Testis (tissue), 3 donors: ENCODE measurements around the gene NRCAM. TPM values are rescaled to one million over a fixed set of nuclear protein-coding genes. Genes with fewer than 3 reads are reported as not detected.
"Not testable (repeated sequence)": the region's sequence is repeated elsewhere in the genome, so short reads cannot be mapped to it uniquely, and the experiment has no call there.

Experiments used
- DNase-seq: peaks from one replicate; pipeline ENCODE4 v3.0.0-alpha.2; 2019
- H3K27ac ChIP-seq, 2 donors: fragments of 200-600 bp; sonication (generic); one replicate each; pipeline ENCODE4 v1.5.1; 2019
- H3K27me3 ChIP-seq: fragments of 200-600 bp; sonication (generic); one replicate; pipeline ENCODE4 v1.5.1; 2019
- H3K36me3 ChIP-seq: fragments of 200-600 bp; sonication (generic); one replicate; pipeline ENCODE4 v1.5.1; 2017; ENCODE audit warnings: low read depth; ENCODE audit errors: missing control alignments
- H3K4me1 ChIP-seq: fragments of 200-600 bp; sonication (generic); one replicate; pipeline ENCODE4 v1.5.1; 2019
- H3K4me3 ChIP-seq, 2 donors: fragments of 200-600 bp; sonication (generic); one replicate each; pipeline ENCODE4 v1.5.1; 2017 to 2019
- H3K9me3 ChIP-seq: fragments of 200-600 bp; sonication (generic); one replicate; pipeline ENCODE4 v1.5.1; 2017
- POLR2A ChIP-seq: fragments of 450-650 bp; IDR thresholded peaks from one replicate; pipeline ENCODE4 v1.6.1; 2017; ENCODE audit warnings: antibody characterized with exemption, mild to moderate bottlenecking, moderate library complexity
- WGBS, 2 donors: methylation state at CpG; one replicate each; pipeline ENCODE4 v1.1.5; 2018; 5-methylcytosine and 5-hydroxymethylcytosine counted together
- intact Hi-C: fragments of 100-400 bp; cut with DNase I; formaldehyde crosslinking; loops from one replicate; pipeline ENCODE4 v1.15.1; 2023; ENCODE audit warnings: low total_unique reads
- polyA plus RNA-seq: library from polyadenylated mRNA; stranded (reverse); fragments of 350-450 nt; fragmentation: Illumina TruSeq; extraction: RNeasy Lipid Tissue Mini Kit (QIAGEN cat#74804); gene quantifications from one replicate; pipeline ENCODE4 v1.2.3, GENCODE V29; 2014; ENCODE audit warnings: low read depth, low replicate concordance; ENCODE audit not compliant: insufficient read depth
- total RNA-seq, 2 donors: library from RNA; depleted of rRNA; stranded (reverse); fragments of >200 nt; gene quantifications; one replicate each; pipeline ENCODE4 v1.2.3, GENCODE V29; 2016
- TF ChIP-seq, protein P1 (sequence below), 3 experiments: fragments of 450-650 bp in 2 of 3; fragments of 200-600 bp in 1 of 3; sonication (generic) in 1 of 3; IDR thresholded peaks; one replicate each; pipeline ENCODE4 v1.5.1; 2016 to 2019; ENCODE audit warnings: antibody characterized with exemption in 3 of 3, mild to moderate bottlenecking in 2 of 3, moderate library complexity in 1 of 3

The NRCAM gene
- total and polyA plus RNA-seq, 3 donors from 2014 or later, result 7.4 to 11.4 (median 7.6) TPM

DNA sequence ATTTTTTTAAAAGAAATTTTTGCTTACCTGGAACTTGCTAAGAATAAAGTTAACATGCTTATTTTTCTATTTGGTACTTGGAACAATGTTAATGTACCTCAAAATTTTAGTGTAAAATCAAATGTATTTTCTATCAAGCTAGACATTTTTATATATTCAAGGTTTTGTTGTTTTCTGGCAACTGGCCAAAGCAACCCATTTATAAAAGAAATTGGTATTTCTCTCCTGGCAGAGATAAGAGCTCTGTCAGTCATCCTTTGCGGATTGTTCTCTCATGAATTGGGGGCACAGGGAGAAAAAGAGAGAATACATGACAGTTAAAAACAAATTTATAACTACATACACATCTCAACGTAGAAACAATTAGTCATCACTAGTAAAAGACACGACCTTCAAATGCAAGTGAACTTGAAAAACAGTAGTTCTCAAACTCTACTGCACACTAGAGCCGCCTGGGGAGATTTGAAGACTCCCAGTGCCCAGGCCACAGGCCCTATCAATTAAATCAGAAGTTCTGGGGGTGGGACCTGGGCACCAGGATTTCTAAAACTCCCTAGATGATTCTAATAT is 173.7 kb downstream of the NRCAM start:
- no peaks in the 10 kb centered on the region for H3K27me3 ChIP-seq
- intact Hi-C loops, result no loop called here
- H3K36me3 ChIP-seq, result no peaks in the 10 kb centered on the region
- no peak for DNase-seq
- WGBS, 2 donors, result 36 to 42% methylated on average over 4 of the region's 4 CpGs
- H3K4me1 ChIP-seq, result no peaks in the 10 kb centered on the region
- H3K27ac ChIP-seq, result no peak overlapping the region
- H3K4me3 ChIP-seq, result no peak overlapping the region
- no peak for TF ChIP-seq POLR2A
- TF ChIP-seq, protein P1, sequence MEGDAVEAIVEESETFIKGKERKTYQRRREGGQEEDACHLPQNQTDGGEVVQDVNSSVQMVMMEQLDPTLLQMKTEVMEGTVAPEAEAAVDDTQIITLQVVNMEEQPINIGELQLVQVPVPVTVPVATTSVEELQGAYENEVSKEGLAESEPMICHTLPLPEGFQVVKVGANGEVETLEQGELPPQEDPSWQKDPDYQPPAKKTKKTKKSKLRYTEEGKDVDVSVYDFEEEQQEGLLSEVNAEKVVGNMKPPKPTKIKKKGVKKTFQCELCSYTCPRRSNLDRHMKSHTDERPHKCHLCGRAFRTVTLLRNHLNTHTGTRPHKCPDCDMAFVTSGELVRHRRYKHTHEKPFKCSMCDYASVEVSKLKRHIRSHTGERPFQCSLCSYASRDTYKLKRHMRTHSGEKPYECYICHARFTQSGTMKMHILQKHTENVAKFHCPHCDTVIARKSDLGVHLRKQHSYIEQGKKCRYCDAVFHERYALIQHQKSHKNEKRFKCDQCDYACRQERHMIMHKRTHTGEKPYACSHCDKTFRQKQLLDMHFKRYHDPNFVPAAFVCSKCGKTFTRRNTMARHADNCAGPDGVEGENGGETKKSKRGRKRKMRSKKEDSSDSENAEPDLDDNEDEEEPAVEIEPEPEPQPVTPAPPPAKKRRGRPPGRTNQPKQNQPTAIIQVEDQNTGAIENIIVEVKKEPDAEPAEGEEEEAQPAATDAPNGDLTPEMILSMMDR (IDR thresholded peaks at IDR 0.05), result no peak
- no peaks in the 10 kb centered on the region for H3K9me3 ChIP-seq

DNA sequence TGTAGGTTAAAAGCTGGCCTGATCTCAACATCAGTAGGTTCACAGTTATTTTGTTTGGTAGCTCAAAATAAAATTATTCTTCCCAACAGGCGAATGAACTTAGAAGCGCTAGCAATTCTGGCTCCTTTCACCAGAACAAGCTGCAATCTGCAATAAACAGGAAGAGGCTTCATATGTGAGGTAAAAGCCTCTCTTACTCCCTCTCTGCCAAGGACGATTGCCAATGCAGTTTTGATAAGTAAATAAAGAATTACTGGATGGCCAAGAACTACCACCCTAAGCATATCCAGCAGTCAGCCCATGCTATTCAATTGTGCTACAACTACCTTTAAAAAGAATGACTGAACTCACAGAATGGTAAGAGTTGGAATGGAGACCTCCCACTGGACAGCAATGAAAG is 176.1 kb downstream of the NRCAM start:
- intact Hi-C loops, result no loop called here
- no peak for DNase-seq
- H3K27ac ChIP-seq, result no peak overlapping the region

DNA sequence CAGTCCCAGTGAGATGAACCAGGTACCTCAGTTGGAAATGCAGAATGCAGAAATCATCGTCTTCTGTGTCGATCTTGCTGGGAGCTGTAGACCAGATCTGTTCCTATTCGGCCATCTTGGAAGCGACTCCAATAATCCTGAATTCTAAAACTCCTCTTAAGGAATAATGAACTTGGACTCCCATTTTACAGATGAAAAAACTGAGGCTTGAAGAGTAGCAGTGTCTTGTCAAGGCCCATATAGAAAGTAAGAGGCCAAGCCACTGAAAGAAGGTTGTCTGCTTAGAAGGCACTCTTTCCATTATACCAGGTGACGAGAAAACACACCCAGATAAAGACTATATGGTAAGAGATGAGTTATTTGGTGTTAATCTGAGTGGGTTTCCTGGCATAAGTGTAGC is 177.5 kb downstream of the NRCAM start:
- H3K4me3 ChIP-seq, result no peak overlapping the region
- no peak overlapping the region for H3K27ac ChIP-seq
- intact Hi-C loops, result no loop called here
- 96 to 97% methylated on average over 5 of the region's 5 CpGs for WGBS, 2 donors
- H3K9me3 ChIP-seq, result no peaks in the 10 kb centered on the region
- no peaks in the 10 kb centered on the region for H3K36me3 ChIP-seq
- no peaks in the 10 kb centered on the region for H3K4me1 ChIP-seq
- DNase-seq, result no peak
- TF ChIP-seq POLR2A, result no peak
- TF ChIP-seq, protein P1 (IDR thresholded peaks at IDR 0.05), result no peak
- H3K27me3 ChIP-seq, result no peaks in the 10 kb centered on the region

More for the DNA sequence above, 176.1 kb downstream of the NRCAM start:
- Histone ChIP-seq H3K36me3 (no peaks in the 10 kb centered on the region), H3K4me1 (no peaks in the 10 kb centered on the region), H3K27me3 (no peaks in the 10 kb centered on the region), H3K9me3 (no peaks in the 10 kb centered on the region), H3K4me3 (no peak overlapping the region)
- TF ChIP-seq POLR2A, result no peak
- TF ChIP-seq, protein P1 (IDR thresholded peaks at IDR 0.05), result no peak
- WGBS, 2 donors, result 28 to 31% methylated on average over 3 of the region's 3 CpGs

DNA sequence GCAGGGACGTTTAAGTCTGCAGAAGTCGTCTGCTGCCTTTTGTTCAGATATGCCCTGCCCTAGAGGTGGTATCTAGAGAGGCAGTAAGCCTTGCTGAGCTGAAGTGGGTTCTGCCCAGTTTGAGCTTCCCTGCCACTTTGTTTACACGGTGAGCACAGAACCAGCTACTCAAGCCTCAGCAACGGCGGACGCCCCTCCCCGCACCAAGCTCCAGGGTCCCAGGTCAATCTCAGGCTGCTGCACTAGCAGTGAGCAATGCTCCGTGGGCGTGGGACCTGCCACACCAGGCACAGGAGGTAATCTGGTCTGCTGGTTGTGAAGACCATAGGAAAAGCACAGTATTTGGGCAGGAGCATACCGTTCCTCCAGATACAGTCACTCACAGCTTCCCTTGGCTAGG is 178.0 kb downstream of the NRCAM start:
- no peaks in the 10 kb centered on the region for H3K27me3 ChIP-seq
- no peaks in the 10 kb centered on the region for H3K36me3 ChIP-seq
- TF ChIP-seq POLR2A, result no peak
- TF ChIP-seq, protein P1 (IDR thresholded peaks at IDR 0.05), result no peak
- WGBS, 2 donors, result 92 to 94% methylated on average over 7 to 10 of the region's 10 CpGs
- no peaks in the 10 kb centered on the region for H3K9me3 ChIP-seq
- intact Hi-C loops, result no loop called here
- DNase-seq, result no peak
- no peaks in the 10 kb centered on the region for H3K4me1 ChIP-seq
- H3K27ac ChIP-seq, result no peak overlapping the region
- no peak overlapping the region for H3K4me3 ChIP-seq

DNA sequence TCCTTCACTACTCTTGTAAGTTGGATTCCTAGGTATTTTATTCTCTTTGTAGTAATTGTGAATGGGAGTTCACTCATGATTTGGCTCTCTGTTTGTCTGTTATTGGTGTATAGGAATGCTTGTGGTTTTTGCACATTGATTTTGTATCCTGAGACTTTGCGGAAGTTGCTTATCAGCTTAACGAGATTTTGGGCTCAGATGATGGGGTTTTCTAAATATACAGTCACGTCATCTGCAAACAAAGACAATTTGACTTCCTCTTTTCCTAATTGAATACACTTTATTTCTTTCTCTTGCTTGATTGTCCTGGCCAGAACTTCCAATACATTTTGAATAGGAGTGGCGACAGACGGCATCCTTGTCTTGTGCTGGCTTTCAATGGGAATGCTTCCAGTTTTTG is 181.8 kb downstream of the NRCAM start:
- WGBS, 2 donors, result 88 to 93% methylated on average over 5 of the region's 5 CpGs
- H3K4me3 ChIP-seq, intact Hi-C loops, H3K4me1 ChIP-seq, H3K27ac ChIP-seq, H3K36me3 ChIP-seq, H3K9me3 ChIP-seq, H3K27me3 ChIP-seq, DNase-seq: not testable (repeated sequence)

DNA sequence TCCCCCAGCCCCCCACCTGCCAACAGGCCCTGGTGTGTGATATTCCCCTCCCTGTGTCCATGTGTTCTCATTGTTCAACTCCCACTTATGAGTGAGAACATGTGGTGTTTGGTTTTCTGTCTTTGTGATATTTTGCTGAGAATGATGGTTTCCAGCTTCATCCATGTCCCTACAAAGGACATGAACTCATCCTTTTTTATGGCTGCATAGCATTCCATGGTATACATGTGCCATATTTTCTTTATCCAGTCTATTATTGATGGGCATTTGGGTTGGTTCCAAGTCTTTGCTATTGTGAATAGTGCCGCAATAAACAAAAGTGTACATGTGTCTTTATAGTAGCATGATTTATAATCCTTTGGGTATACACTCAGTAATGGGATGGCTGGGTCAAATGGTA is 183.3 kb downstream of the NRCAM start:
- H3K27ac ChIP-seq, intact Hi-C loops, DNase-seq, H3K4me3 ChIP-seq, H3K36me3 ChIP-seq, H3K4me1 ChIP-seq, H3K9me3 ChIP-seq, H3K27me3 ChIP-seq: not testable (repeated sequence)
- 100% methylated on average over 1 of the region's 1 CpG for WGBS, 2 donors
